ENCODE measurements around the gene OTOA.

GRCh38 chr16:21694609-21695008, 30.8 kb downstream of the OTOA start:
- no peak for TF ChIP-seq CTCF (IDR thresholded peaks at IDR 0.05)
- TF ChIP-seq POLR2A (IDR thresholded peaks at IDR 0.05): no peak
- no peak for TF ChIP-seq POLR2AphosphoS5 (IDR thresholded peaks at IDR 0.05; ENCODE audit: insufficient read depth in 1 of 2, low read depth in 1 of 2)

Data from vagina (tissue), 2 donors.